HL-60 (cell line): Measurements from ENCODE around the gene CRIM1.

Experiments used
- DNase-seq, 2 experiments: peaks; one replicate each; pipeline ENCODE4 v3.0.0-alpha.2; 2010 to 2020; ENCODE audit warnings: low read depth in 1 of 2, low spot score in 1 of 2
- H3K27ac ChIP-seq: fragments of 250-450 bp; sonication (Bioruptor Pico); replicated peaks from 2 replicates; pipeline ENCODE4 v1.5.1; 2020; ENCODE audit warnings: mild to moderate bottlenecking, moderate library complexity
- H3K27me3 ChIP-seq: fragments of 250-450 bp; sonication (Bioruptor Pico); 2 replicates; pipeline ENCODE4 v1.5.1; 2021; ENCODE audit warnings: mild to moderate bottlenecking, moderate library complexity; ENCODE audit not compliant: insufficient read depth, poor library complexity, severe bottlenecking
- H3K4me3 ChIP-seq: replicated peaks from 2 replicates; pipeline ENCODE4 v1.5.1; 2011; ENCODE audit warnings: mild to moderate bottlenecking, control low read depth, low read length; ENCODE audit not compliant: insufficient read depth
- GABPA ChIP-seq: IDR thresholded peaks from 2 replicates; pipeline ENCODE4 v1.6.1; 2012; ENCODE audit warnings: low read depth
- POLR2AphosphoS5 ChIP-seq: IDR thresholded peaks from 2 replicates; pipeline ENCODE4 v1.6.1; 2012; ENCODE audit warnings: low read depth
- SPI1 ChIP-seq: IDR thresholded peaks from 2 replicates; pipeline ENCODE4 v1.6.1; 2012; ENCODE audit warnings: low read depth, mild to moderate bottlenecking, borderline replicate concordance
- TF ChIP-seq, protein P1 (sequence below): IDR thresholded peaks from 2 replicates; pipeline ENCODE4 v1.6.1; 2012; ENCODE audit warnings: low read depth; ENCODE audit not compliant: insufficient replicate concordance
- TF ChIP-seq, protein P2 (sequence below): IDR thresholded peaks from one replicate; pipeline ENCODE4 v1.5.1; 2011; ENCODE audit warnings: low read length, control low read depth, inconsistent platforms; ENCODE audit not compliant: insufficient read depth

Gene CRIM1

DNA sequence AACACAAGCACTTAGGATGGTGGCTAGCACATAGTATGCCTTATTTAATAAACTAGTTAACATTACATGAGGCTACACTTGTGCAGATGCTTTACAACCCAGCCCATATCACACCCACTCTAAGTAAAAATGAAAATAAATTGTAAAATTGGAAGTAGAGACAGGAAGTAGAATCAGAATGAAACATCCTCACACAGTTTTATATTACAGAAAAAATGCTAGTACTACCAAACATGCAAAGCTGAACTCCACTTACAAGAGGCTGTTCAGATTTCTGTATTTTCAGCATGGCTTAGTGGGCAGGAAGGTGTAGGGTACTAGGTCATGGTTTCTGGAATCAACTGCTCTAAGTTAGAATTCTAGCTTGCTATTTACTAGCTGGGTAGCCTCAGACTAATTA lies 18.2 kb upstream of the CRIM1 start:
- no peak for TF ChIP-seq GABPA
- TF ChIP-seq, protein P1, sequence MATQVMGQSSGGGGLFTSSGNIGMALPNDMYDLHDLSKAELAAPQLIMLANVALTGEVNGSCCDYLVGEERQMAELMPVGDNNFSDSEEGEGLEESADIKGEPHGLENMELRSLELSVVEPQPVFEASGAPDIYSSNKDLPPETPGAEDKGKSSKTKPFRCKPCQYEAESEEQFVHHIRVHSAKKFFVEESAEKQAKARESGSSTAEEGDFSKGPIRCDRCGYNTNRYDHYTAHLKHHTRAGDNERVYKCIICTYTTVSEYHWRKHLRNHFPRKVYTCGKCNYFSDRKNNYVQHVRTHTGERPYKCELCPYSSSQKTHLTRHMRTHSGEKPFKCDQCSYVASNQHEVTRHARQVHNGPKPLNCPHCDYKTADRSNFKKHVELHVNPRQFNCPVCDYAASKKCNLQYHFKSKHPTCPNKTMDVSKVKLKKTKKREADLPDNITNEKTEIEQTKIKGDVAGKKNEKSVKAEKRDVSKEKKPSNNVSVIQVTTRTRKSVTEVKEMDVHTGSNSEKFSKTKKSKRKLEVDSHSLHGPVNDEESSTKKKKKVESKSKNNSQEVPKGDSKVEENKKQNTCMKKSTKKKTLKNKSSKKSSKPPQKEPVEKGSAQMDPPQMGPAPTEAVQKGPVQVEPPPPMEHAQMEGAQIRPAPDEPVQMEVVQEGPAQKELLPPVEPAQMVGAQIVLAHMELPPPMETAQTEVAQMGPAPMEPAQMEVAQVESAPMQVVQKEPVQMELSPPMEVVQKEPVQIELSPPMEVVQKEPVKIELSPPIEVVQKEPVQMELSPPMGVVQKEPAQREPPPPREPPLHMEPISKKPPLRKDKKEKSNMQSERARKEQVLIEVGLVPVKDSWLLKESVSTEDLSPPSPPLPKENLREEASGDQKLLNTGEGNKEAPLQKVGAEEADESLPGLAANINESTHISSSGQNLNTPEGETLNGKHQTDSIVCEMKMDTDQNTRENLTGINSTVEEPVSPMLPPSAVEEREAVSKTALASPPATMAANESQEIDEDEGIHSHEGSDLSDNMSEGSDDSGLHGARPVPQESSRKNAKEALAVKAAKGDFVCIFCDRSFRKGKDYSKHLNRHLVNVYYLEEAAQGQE: no peak
- TF ChIP-seq POLR2AphosphoS5: no peak
- TF ChIP-seq, protein P2, sequence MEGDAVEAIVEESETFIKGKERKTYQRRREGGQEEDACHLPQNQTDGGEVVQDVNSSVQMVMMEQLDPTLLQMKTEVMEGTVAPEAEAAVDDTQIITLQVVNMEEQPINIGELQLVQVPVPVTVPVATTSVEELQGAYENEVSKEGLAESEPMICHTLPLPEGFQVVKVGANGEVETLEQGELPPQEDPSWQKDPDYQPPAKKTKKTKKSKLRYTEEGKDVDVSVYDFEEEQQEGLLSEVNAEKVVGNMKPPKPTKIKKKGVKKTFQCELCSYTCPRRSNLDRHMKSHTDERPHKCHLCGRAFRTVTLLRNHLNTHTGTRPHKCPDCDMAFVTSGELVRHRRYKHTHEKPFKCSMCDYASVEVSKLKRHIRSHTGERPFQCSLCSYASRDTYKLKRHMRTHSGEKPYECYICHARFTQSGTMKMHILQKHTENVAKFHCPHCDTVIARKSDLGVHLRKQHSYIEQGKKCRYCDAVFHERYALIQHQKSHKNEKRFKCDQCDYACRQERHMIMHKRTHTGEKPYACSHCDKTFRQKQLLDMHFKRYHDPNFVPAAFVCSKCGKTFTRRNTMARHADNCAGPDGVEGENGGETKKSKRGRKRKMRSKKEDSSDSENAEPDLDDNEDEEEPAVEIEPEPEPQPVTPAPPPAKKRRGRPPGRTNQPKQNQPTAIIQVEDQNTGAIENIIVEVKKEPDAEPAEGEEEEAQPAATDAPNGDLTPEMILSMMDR: no peak
- TF ChIP-seq SPI1: no peak
- no peak for DNase-seq
- H3K27ac ChIP-seq: no peak overlapping the region
- H3K4me3 ChIP-seq: no peak overlapping the region
- H3K27me3 ChIP-seq: no peaks in the 10 kb centered on the region

DNA sequence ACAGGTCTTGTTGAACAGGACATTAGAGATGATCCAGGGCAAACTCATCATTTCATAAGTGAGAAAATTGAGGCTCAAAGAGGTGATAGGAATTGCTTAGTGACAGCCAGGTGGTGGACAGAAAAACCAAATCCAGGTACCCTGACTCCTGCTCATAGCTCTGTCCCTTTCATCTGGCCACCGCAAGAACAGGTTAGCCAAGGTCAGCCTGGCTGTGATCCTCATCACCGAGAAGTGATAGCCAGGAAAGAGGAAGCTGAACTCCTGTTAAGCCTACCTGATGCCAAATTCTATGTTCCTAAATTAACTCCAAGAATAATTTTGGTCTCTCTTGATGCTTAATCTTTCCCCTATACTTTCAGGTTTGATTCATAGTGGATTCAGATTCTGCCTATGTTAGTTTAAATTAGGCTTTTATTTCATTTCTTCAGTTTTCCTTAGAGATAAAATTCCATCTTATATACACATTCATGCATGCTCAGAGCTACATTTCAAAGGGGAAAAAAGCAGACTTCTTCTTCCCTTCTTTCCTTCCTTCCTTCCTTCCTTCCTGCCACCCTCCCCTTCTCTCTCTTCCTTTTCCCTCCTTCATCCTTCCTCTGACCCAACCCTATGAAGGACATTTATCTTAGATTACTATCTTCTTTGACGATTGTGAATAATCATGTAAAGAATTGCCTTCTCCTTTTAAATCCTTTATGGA lies 17.3 kb upstream of the CRIM1 start:
- Histone ChIP-seq H3K4me3 (no peak overlapping the region), H3K27me3 (no peaks in the 10 kb centered on the region), H3K27ac (no peak overlapping the region)
- no peak for TF ChIP-seq SPI1
- TF ChIP-seq, protein P1: no peak
- no peak for TF ChIP-seq POLR2AphosphoS5
- TF ChIP-seq GABPA: no peak
- TF ChIP-seq, protein P2: no peak
- DNase-seq: no peak

DNA sequence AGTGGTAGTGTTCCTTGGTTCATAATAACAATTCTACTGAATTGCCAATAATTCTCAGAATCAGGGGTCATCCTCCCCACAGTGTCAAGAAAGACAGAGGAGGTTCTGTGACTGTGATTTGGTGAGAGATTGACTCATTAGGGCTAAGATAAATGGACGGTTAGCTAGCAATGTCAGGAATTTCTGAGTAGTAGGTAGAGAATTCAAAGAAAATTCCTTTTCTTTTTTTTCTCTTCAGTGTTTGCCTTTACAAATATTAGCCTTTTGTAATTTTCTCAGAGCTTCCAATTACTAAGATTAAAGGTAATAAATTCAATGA lies 16.8 kb upstream of the CRIM1 start:
- Histone ChIP-seq H3K27me3 (no peaks in the 10 kb centered on the region), H3K27ac (no peak overlapping the region), H3K4me3 (no peak overlapping the region)
- TF ChIP-seq, protein P2: no peak
- TF ChIP-seq, protein P1: no peak
- TF ChIP-seq SPI1 (no peak), GABPA (no peak), POLR2AphosphoS5 (no peak)
- no peak for DNase-seq
